ENCODE measurements around the gene CENPN. TPM values are rescaled to one million over a fixed set of nuclear protein-coding genes. Genes with fewer than 3 reads are reported as not detected.

The CENPN gene
- total RNA-seq, 1 donor from 2014 or later = 10.0 TPM

DNA sequence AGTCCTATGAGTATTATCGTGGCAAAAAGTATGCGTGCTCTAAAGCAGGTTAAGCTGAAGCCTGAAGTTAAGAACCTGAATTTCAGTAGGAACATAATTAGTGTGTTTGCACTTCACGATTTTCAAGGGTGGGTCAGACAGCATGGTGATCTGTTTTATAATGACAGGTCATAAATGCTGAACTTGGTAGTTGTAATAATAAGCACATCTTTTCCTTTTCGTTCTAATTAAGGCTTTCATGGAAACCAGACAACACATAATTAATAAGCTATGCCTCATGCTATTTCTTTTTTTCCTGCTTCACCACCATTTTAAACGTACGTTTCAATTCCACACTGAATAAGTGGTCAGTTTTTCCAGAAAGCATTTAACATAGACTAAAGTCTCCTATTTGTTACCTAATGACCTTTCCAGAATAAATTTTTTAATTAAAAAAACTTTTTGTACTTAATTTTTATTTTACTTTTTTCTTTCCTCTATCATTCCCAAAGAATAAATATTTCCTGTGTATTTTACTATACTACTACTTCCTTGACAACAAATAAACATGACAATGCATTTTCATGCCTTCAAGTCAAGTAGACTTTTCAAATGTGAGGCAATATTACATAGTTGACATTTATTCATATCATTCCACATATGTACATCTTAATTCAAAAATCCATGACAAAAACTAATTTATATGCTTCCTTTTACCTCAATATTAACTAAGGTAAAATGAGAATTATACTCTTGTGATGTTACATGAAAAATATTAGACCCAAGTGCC lies 22.7 kb upstream of the CENPN start:
- peaks cover 8% of the 10 kb centered on the region for H3K4me1 Mint-ChIP-seq (ENCODE audit: unreplicated experiment)
- no peaks in the 10 kb centered on the region for H3K27me3 Mint-ChIP-seq (ENCODE audit: unreplicated experiment)
- DNase-seq (ENCODE audit: extremely low spot score, unreplicated experiment) = no peak
- H3K27ac Mint-ChIP-seq (ENCODE audit: unreplicated experiment) = no peak overlapping the region
- peaks cover 6% of the 10 kb centered on the region for H3K36me3 Mint-ChIP-seq (ENCODE audit: unreplicated experiment)
- no peak overlapping the region for H3K4me3 Mint-ChIP-seq (ENCODE audit: unreplicated experiment)
- H3K9me3 Mint-ChIP-seq (ENCODE audit: unreplicated experiment) = no peaks in the 10 kb centered on the region
- TF ChIP-seq CTCF (IDR thresholded peaks at IDR 0.05) = no peak

GRCh38 chr16:80985611-80986010 lies 21.4 kb upstream of the CENPN start:
- DNase-seq (ENCODE audit: extremely low spot score, unreplicated experiment) = no peak
- no peak overlapping the region for H3K4me3 Mint-ChIP-seq (ENCODE audit: unreplicated experiment)

GRCh38 chr16:80986557-80986956 lies 20.5 kb upstream of the CENPN start:
- no peak for DNase-seq (ENCODE audit: extremely low spot score, unreplicated experiment)
- H3K4me1 Mint-ChIP-seq (ENCODE audit: unreplicated experiment) = peaks cover 12% of the 10 kb centered on the region
- peaks cover 9% of the 10 kb centered on the region for H3K36me3 Mint-ChIP-seq (ENCODE audit: unreplicated experiment)

More at GRCh38 chr16:80985611-80986010, 21.4 kb upstream of the CENPN start:
- Mint-ChIP-seq H3K9me3 (ENCODE audit: unreplicated experiment) (no peaks in the 10 kb centered on the region), H3K36me3 (ENCODE audit: unreplicated experiment) (peaks cover 9% of the 10 kb centered on the region), H3K4me1 (ENCODE audit: unreplicated experiment) (peaks cover 14% of the 10 kb centered on the region), H3K27me3 (ENCODE audit: unreplicated experiment) (no peaks in the 10 kb centered on the region), H3K27ac (ENCODE audit: unreplicated experiment) (no peak overlapping the region)
- no peak for TF ChIP-seq CTCF (IDR thresholded peaks at IDR 0.05)

DNA sequence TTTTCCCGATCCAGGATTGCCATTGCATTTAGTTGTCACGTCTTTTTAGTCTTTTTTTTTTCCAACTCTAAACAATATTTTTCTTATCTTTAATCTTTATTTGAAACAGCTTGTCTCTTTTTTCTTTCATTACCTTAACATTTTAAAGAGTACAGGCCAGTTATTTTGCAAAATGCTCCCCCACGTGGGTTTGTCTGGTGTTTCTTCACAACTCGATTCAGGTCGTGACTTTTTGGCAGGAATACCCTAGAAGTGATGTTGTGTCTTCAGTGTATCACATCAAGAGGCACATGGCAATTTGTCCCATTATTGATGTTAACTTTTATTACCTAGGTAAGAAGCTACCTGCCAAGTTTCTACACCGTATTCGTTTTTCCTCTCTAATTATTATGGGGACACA lies 18.3 kb upstream of the CENPN start:
- H3K36me3 Mint-ChIP-seq (ENCODE audit: unreplicated experiment) = peaks cover 11% of the 10 kb centered on the region
- H3K4me1 Mint-ChIP-seq (ENCODE audit: unreplicated experiment) = peaks cover 26% of the 10 kb centered on the region
- H3K9me3 Mint-ChIP-seq (ENCODE audit: unreplicated experiment) = no peaks in the 10 kb centered on the region
- no peaks in the 10 kb centered on the region for H3K27me3 Mint-ChIP-seq (ENCODE audit: unreplicated experiment)
- no peak for TF ChIP-seq CTCF (IDR thresholded peaks at IDR 0.05)
- no peak overlapping the region for H3K27ac Mint-ChIP-seq (ENCODE audit: unreplicated experiment)
- no peak for DNase-seq (ENCODE audit: extremely low spot score, unreplicated experiment)
- no peak overlapping the region for H3K4me3 Mint-ChIP-seq (ENCODE audit: unreplicated experiment)

More at GRCh38 chr16:80986557-80986956, 20.5 kb upstream of the CENPN start:
- no peak for TF ChIP-seq CTCF (IDR thresholded peaks at IDR 0.05)
- H3K9me3 Mint-ChIP-seq (ENCODE audit: unreplicated experiment) = no peaks in the 10 kb centered on the region
- H3K27ac Mint-ChIP-seq (ENCODE audit: unreplicated experiment) = no peak overlapping the region
- no peaks in the 10 kb centered on the region for H3K27me3 Mint-ChIP-seq (ENCODE audit: unreplicated experiment)
- no peak overlapping the region for H3K4me3 Mint-ChIP-seq (ENCODE audit: unreplicated experiment)

DNA sequence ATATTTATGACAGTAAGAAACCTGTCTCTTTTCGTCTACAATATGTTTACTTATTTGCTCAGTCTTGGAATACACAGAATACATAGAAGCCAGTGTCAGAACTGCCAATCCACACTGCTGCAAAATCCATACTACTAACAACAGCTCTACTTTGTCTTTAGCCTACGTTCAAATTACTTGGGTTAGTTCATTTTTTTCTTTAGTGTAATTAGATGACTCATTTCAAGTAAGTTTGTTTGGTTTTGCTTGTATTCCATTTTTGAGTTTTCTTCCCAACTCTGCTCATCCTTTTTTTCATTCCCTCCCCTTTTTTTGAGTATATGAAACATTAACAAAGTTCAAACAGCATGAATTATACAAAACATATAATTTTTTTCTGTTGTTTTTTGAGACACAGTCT lies 17.2 kb upstream of the CENPN start:
- Mint-ChIP-seq H3K9me3 (ENCODE audit: unreplicated experiment) (no peaks in the 10 kb centered on the region), H3K36me3 (ENCODE audit: unreplicated experiment) (peaks cover 17% of the 10 kb centered on the region), H3K27me3 (ENCODE audit: unreplicated experiment) (no peaks in the 10 kb centered on the region), H3K4me3 (ENCODE audit: unreplicated experiment) (no peak overlapping the region), H3K27ac (ENCODE audit: unreplicated experiment) (no peak overlapping the region), H3K4me1 (ENCODE audit: unreplicated experiment) (peaks cover 32% of the 10 kb centered on the region)
- no peak for TF ChIP-seq CTCF (IDR thresholded peaks at IDR 0.05)
- no peak for DNase-seq (ENCODE audit: extremely low spot score, unreplicated experiment)
